Measurements from ENCODE around the gene AJUBA. TPM values are rescaled to one million over a fixed set of nuclear protein-coding genes. Genes with fewer than 3 reads are reported as not detected.
"Not testable (repeated sequence)": the region's sequence is repeated elsewhere in the genome, so short reads cannot be mapped to it uniquely, and the experiment has no call there.

The AJUBA gene
- total RNA-seq (2014; rRNA removed; shearing (Covaris generic)), result 8.5 and 9.5 TPM in 2 replicates
- 8.3 and 9.2 TPM in 2 replicates for polyA plus RNA-seq (2015; cell fraction: cytosol; rRNA removed)
- polyA plus RNA-seq (2015; cell fraction: nucleus; rRNA removed), result 8.6 and 10.4 TPM in 2 replicates

DNA sequence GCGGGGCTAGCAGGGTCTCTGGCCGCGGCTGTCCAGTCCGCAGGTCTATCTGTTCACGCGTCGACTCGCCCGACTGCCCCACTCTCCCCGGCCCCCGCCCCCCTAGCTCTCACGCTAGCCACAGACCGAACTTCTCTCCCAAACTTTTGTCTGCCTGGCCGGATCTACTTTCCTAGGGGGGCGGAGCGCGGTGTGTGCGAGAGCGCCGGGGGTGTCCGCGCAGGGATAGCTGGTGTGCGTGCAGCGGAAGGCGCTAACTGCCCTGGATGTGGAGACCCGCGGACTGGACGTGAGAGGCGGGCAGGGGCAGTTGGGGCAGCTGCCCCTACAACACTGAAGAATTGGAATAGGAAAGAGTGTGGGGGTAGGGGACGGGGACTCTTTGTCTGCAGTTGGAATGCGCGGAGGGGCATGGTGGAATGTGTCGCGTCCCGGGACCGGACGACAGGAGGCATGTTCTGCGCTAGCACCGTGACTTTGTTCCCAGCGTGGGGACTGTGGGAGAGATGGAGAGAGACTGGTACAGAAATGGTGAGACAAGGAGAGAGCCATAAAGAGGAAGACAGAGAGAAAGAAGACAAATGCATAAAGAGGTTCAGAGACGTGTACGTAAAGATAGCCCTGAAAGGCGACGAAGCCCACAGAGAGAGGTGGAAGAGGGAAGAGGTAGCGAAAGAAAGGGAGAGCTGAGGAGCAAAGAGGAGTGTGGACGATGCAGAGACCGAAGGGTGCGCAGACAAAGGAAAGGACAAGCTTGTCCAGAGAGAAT is at the start of gene AJUBA:
Gene AJUBA (minus strand): TSS at position 75 of the 769 bp plus-strand sequence. CDS start 285 bp downstream, outside the sequence.
- peak; percentile 88 for DNase-seq (ENCODE audit: low read depth, low spot score)
- in situ Hi-C loops (cut with HindIII; ENCODE audit: low pct_unique_long_range_greater_than_20kb, low sequenced_read_pairs), result no loop called here

DNA sequence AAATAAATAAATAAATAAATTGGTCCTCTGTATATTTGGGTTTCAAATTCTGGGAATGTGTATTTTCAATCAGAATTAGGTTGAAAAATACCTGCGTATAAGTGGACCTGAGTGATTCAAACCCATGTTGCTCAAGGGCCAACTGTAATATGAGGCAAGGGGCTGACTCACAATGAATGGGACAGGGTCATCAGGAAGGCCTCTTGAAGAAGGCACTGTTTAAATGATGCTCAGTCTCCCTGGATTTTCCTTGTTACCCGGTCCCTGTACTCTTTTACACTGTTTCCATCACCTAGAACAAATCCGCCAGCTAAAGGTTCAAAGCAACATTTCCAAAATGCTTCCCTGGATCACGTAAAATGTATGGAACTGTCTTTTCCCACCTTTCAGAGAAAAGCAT is 48.6 kb upstream of the AJUBA start:
- in situ Hi-C loops (cut with HindIII; ENCODE audit: low pct_unique_long_range_greater_than_20kb, low sequenced_read_pairs), result no loop called here

DNA sequence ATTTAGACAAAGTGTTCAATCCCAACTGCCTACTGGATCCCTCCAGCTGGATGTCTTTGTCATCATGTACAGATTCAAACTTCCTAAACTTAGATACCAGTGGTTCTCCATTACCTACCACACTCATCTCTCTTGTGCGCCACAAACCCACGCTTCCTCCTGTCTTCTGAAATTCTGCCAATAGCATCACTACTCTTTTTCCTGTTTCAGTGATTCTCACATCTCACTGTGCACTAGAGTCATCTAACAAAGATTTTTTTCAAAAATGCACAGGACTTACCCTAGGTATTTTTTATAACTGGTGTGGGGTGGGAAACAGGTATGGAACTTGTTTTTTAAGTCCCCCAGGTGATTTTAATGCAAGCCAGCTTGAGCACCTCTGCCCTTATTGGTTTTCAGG is 46.4 kb upstream of the AJUBA start:
- DNase-seq (ENCODE audit: low read depth, low spot score), result no peak
- in situ Hi-C loops (cut with HindIII; ENCODE audit: low pct_unique_long_range_greater_than_20kb, low sequenced_read_pairs), result no loop called here

More for the DNA sequence above, 48.6 kb upstream of the AJUBA start:
- DNase-seq (ENCODE audit: low read depth, low spot score), result no peak

DNA sequence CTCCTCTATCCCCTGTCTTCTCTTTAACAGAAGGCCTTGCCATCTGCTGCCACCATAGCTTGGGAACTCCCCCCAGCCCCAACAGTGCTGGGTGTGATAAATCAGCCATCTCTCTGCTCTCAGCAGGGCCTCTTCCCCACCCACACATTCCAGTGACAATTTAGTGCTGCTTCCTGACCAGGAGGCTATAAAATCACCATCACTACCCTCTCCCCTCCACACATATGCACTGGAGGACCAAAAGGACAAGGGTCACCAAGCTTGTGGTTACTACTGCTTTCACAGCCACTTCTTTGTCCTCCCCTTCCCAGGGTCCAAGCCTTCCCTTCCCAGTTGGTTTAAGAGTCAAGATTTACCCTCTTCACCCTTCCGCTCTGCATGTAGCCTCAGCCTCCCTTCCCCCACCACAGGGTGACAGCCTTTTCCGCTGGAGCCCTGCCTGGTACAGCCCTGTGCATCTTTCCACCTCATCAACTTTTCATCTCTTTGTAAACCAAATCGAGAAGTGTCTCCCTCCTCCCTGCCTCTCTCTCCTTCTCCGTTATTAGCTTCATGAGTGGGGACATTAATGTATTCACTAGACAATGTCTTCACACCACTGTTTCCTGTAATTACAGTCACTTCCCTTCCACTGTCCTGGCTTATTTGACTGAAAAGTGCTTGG is 42.9 kb upstream of the AJUBA start:
- no peak for DNase-seq (ENCODE audit: low read depth, low spot score)
- in situ Hi-C loops (cut with HindIII; ENCODE audit: low pct_unique_long_range_greater_than_20kb, low sequenced_read_pairs), result no loop called here

DNA sequence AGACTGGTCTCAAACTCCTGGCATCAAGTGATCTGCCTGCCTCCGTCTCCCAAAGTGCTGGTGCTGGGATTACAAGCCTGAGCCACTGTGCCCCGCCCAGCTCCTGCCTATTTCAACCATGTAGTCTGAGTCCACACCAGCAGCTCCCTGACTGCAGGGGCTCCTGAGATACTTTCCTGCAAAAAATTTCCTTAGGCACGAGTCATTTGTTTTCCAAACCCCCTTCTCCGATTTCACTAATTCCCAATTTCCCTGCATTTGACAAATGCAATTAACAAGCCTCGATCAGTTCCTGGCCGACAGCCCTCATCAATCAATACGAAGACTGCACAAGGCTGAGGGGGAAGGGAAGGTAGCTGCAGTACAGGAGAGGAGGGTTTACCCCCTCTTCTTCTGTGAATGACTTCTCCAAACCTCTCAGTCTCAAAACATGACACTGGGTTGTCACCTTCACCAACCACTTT is 42.3 kb upstream of the AJUBA start:
- in situ Hi-C loops (cut with HindIII; ENCODE audit: low pct_unique_long_range_greater_than_20kb, low sequenced_read_pairs), result no loop called here

DNA sequence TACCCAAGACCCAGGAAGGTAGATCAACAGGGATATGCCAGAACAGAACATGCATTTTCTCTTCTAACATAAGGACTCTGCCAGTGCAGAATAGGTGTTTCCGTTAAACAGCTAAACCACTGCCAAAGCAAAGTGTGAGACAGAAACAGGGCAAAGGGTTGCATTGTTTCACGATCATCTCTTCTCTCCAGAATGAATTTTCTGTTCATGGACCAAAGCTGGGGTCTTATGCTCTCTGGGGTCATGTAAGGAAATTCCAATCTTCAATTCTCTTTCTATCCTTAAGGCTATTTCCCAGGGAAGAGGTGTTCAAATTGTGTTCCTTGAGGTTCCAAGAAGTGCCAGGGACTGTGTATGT is 41.4 kb upstream of the AJUBA start:
- DNase-seq (ENCODE audit: low read depth, low spot score), result no peak
- in situ Hi-C loops (cut with HindIII; ENCODE audit: low pct_unique_long_range_greater_than_20kb, low sequenced_read_pairs), result no loop called here

More for the DNA sequence above, 42.3 kb upstream of the AJUBA start:
- no peak for DNase-seq (ENCODE audit: low read depth, low spot score)

DNA sequence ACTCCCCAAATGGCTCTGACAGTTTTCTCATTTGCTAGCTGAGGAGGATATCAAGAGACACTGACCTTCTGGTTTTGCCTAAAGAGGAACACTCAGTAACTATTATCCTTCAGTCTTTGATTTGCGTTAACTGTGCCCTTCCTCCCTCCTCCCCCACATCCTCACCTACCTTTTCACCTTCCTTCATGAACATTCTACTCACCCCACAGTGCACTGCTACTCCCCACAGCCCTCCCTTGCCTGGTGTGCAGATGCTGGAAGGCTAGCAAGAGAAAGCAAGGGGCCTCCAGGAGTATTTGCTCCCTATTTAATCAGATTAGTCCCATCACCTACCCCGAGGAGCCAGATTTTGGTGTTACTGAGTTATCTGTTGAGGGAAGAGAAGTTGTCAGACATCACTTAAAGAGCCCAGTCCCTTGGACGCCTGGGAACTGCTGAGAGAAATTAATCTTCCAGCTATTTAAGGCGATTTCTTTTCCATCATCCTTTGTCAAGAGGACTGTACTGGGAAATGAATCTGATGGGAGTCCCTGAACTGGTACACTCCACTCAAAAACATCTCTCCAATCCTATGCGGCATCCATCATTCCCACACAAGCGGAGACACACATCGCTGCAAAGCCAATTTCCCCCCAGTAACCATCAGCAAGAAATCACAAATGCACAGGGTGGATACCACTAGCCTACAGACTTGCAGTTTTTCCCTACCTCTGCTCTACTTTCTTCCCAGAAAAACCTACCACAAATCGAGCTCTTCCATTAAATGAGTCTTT is 40.9 kb upstream of the AJUBA start:
- no peak for DNase-seq (ENCODE audit: low read depth, low spot score)
- in situ Hi-C loops (cut with HindIII; ENCODE audit: low pct_unique_long_range_greater_than_20kb, low sequenced_read_pairs), result no loop called here

DNA sequence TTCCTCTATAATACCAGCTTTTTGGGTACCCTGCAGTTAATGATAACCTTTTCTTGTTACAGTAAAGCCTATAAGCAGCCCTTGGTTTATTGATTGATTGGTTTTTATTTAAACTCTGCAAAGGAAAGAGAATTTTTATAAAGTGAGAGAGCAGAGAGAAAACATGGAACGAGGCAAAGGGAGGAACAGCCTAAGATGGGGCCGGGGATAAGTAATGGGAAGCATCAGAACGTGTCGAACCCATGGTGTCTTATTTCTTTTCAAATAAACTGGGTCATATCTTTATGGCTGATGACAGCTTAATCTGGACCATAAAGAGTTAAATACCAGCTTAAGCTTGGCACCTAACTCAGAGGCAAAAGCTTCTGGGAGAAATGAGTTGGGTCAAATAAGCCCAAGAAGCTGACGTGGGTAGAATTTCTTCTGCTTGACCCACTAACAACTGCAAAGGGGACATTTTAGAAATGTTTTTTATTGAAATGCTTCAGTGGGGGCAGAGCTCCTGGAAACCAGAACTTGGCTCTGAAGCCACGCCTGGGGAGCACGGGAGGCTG is 39.6 kb upstream of the AJUBA start:
- in situ Hi-C loops (cut with HindIII; ENCODE audit: low pct_unique_long_range_greater_than_20kb, low sequenced_read_pairs), result no loop called here
- DNase-seq (ENCODE audit: low read depth, low spot score), result no peak

DNA sequence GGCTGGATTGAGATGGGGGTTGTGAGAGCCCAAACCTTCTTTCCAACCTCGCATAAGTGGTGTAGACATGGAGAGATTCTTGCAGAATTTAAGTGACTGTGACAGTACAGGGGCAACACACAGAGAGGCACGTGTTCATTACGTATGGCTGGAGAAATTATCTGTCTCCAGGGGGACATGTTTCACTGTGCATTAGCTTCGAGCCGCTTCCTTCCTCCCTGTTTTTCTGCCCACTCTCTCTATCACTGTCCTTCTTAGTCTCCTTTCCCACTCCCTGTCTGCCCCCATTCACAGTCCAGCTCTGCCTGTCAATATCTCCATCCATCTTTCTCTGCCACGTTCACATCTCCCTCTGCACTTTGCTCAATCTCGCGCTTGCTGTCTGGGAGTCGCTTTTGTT is 39.1 kb upstream of the AJUBA start:
- in situ Hi-C loops (cut with HindIII; ENCODE audit: low pct_unique_long_range_greater_than_20kb, low sequenced_read_pairs), result no loop called here
- DNase-seq (ENCODE audit: low read depth, low spot score), result no peak

DNA sequence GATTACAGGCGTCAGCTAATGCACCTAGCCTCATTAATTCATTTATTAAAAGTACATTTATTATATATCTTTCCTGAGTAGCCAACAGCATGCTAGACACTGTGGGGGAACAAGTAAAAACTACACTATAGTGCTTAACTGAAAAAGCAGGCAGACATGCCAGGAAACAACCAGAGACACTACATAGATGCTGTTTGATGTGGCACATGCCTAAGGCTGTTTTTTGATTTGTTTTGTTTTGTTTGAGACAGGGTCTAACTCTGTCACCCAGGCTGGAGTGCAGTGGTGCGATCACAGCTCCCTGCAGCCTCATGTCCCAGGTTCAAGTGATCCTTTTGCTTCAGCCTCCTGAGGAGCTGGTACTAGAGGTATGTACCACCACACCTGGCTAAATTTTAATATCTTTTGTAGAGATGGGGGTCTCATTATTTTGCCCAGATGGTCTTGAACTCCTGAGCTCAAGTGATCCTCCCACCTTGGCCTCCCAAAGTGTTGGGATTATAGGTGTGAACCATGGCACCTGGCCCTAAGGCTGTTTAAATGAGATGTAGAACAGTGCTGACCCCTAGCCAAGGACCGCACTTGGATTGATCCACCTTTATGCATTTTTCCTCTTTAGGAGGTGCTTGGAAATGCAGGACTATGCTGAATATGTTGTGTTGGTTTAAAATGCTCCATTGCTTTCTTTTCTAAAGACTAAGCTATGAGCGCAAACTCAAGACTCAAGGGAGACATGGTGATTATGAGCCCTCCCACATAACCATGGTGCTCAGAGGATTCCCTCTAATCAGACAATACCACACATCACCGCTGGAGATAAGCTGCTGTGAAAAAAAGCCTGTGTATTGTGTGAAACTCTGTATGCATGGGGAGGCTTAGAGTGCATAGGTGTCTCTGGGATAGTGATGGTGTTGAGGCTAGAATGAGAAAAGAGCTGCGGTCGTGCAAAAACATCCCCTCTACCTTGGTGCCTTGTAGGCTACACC is 38.1 kb upstream of the AJUBA start:
- no peak for DNase-seq (ENCODE audit: low read depth, low spot score)
- in situ Hi-C loops (cut with HindIII; ENCODE audit: low pct_unique_long_range_greater_than_20kb, low sequenced_read_pairs), result no loop called here

DNA sequence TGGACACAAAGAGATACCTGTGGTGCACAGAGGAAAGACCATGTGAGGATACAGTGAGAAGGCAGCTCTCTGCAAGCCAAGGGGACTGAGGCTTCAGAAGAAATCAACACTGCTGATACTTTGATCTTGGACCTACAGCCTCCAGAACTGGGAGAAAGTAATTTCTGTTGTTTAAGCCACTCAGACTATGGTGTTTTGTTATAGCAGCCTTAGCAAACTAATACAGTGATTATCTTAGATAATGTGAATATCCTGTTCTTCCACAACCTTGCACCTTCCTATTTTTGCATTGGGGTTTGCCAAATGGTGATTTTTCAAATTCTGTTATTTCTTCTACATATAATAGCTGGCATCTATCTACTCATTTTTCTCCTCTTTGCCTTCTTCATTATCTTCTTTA is 35.8 kb upstream of the AJUBA start:
- in situ Hi-C loops (cut with HindIII; ENCODE audit: low pct_unique_long_range_greater_than_20kb, low sequenced_read_pairs), result no loop called here

DNA sequence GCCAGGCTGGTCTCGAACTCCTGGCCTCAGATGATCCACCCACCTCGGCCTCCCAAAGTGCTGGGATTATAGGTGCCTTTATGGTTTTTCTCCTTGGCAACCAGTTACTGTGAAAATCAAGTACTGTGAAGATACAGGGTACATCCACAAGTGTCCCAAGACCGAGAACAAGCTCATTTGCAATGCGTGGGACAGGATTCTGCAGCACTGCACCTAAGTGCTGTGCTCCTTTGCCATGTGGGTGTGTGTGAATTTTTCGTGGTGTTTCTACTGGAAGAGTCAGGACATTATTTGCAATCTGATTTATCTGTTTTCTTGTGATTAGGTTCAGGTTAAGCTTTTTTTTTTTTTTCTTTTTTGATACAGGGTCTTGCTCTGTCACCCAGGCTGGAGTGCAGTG is 34.7 kb upstream of the AJUBA start:
- in situ Hi-C loops (cut with HindIII; ENCODE audit: low pct_unique_long_range_greater_than_20kb, low sequenced_read_pairs), result no loop called here
- DNase-seq (ENCODE audit: low read depth, low spot score), result no peak

More for the DNA sequence above, 35.8 kb upstream of the AJUBA start:
- no peak for DNase-seq (ENCODE audit: low read depth, low spot score)

DNA sequence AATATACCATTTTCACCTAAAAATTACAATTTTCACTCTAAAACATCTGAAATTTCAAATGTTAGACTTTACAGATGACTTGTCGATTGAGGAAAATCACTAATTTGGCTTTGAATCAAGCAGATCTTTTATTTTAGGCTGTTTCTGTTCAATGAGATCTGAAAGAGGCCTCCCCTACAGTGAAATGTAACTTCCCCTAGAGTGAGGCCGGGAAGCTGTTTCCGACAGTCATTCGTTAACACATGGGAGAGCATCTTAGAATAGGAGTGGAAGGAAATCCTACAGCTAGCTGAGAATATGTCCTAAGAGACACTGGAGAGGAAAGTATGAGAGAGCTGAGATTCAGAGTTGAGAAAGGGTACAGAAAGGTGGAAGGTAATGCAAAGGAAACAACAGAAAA is 33.3 kb upstream of the AJUBA start:
- no peak for DNase-seq (ENCODE audit: low read depth, low spot score)
- in situ Hi-C loops (cut with HindIII; ENCODE audit: low pct_unique_long_range_greater_than_20kb, low sequenced_read_pairs), result no loop called here

DNA sequence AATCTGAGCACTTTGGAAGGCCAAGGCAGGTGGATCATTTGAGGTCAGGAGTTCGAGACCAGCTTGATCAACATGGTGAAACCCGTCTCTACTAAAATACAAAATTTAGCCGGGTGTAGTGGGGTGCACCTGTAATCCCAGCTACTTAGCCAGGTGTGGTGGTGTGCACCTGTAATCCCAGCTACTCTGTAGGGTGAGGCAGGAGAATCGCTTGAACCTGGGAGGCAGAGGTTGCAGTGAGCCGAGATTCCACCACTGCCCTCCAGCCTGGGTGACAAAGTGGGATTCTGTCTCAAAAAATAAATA is 31.4 kb upstream of the AJUBA start:
- in situ Hi-C loops (cut with HindIII; ENCODE audit: low pct_unique_long_range_greater_than_20kb, low sequenced_read_pairs), result not testable (repeated sequence)

DNA sequence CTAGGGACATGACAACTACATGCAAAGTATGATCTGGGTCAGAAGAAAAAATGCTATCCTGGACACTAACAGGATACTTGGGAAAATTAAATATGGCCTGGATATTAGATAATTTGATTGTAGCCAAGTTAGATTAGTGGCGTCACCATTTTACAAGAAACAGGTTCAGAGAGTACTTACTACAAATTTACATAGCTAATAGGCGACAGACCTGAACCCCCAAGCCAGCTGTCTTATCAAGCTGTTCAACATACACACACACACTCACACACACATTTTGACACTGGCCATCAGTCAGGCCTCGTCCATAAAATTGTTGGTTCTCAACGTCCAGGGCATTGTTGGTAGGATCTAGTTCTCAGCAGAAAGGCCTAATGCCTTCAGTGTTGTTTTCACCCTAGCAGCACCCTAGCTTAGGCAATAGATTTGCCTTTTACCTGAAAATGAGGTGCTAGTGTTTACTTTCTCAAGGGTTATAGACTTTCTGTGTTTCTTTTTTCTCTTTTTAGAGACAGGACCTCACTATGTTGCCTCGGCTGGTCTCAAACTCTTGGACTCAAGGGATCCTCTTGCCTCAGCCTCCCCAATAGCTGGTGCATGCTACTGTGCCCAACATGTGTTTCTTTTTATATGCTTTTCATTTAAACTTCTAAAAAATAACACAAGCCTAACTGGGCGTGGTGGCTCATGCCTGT is 30.9 kb upstream of the AJUBA start:
- in situ Hi-C loops (cut with HindIII; ENCODE audit: low pct_unique_long_range_greater_than_20kb, low sequenced_read_pairs), result no loop called here
- DNase-seq (ENCODE audit: low read depth, low spot score), result no peak

More for the DNA sequence above, 31.4 kb upstream of the AJUBA start:
- not testable (repeated sequence) for DNase-seq (ENCODE audit: low read depth, low spot score)

DNA sequence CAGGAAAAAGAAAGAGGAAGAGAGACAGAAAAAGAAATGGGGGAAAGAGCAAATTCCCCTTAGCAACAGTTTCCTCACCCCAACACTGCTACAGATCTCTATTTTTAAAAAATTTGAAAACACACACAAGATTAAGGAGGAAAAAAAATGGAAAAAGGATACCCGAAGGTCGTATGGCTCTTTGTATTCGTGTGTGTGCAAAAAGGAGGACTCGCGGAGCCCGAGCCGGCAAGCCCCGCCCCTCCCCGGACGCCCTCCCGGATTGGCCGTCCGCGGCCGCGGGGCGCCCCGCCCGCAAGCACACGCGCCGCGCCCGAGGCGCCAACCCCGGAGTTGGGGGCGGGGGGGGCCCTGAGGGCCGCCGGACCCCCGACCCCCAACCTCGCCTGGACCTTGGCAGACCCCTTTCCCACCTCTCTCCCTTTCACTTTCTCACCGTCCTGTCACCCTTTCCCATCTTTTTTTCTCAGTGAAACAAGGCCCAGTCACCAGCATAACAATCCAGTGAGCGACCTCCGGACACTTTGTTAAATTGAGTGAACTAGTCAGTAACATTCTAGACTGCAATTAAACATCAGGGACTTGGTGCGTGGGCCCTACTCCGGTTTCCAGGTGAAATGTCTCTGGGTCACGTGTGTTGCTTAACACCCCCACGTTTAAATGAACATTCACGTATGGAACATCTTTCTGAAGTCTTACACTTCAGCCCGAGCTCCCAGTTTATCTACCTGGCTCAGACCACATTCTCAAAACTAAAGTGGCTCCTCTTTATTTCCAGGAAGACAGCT is 27.8 kb upstream of the AJUBA start, which contains the start of gene C14orf93:
Gene C14orf93 (minus strand): TSS at position 205 of the 788 bp plus-strand sequence. CDS start 11,120 bp downstream, outside the sequence.
- in situ Hi-C loops (cut with HindIII; ENCODE audit: low pct_unique_long_range_greater_than_20kb, low sequenced_read_pairs), result no loop called here

More for the DNA sequence above, 27.8 kb upstream of the AJUBA start, which contains the start of gene C14orf93:
- peak; percentile 66 for DNase-seq (ENCODE audit: low read depth, low spot score)

Measured in SK-MEL-5 (cell line).